ENCODE measurements around the gene TMEM41A. TPM values are rescaled to one million over a fixed set of nuclear protein-coding genes. Genes with fewer than 3 reads are reported as not detected.

Gene TMEM41A
- total and polyA plus RNA-seq, 7 donors: 6.5 to 16.6 (median 11.4) TPM

DNA sequence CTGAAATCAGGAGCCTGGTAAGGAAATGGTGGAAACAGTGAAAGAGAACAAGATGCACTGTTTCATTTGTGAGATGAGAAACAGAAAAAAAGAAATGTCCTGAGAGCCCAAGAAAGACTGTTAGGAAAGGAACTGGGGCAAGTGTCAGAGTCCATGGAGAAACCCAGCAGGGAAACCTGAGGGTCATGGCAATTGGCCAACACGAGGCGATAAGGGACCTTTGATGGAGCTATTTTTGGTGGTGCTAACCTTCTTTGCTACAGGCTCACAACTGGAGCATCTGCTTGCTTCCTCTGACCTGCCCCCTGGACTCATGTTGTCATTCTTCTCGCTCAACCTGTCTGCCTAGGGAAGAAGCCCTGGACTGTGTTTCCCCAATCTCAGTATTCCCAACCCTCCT lies 4.2 kb upstream of the TMEM41A start:
- Histone ChIP-seq H3K4me1 (peaks cover 3% of the 10 kb centered on the region), H3K36me3 (ENCODE audit: insufficient read depth in 1 of 2, low read depth in 1 of 2) (no peaks in the 10 kb centered on the region), H3K27me3 (ENCODE audit: insufficient read depth in 3 of 3, low read length in 2 of 3) (no peaks in the 10 kb centered on the region), H3K4me3 (no peak overlapping the region), H3K9me3 (no peaks in the 10 kb centered on the region), H3K27ac (no peak overlapping the region)
- no peak for TF ChIP-seq CTCF (IDR thresholded peaks at IDR 0.05)
- 71 to 78% (median 72%) methylated on average over 3 of the region's 3 CpGs for WGBS, 3 donors
- ATAC-seq (no peak), DNase-seq (no peak)
- intact Hi-C loops (cut with DNase I): no loop called here

DNA sequence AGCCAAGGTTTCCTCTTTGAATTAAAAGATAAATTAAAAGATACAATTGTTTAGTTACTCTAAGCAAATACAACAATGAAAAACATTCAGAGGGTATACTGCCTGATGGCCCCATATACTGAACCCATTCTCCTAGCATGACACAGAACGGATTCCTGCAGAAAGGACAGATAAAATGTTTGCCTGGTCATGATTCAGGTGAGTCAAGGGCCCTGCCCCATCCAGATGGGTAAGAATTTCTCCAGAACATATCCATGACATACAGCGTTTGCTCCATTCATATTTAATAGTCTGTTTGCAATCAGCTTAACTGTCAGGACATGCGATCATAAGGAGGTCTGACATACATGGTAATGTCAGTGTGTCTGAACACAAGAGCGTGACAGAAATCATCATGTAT lies 8.6 kb downstream of the TMEM41A start:
- WGBS, 3 donors: 91 to 93% (median 93%) methylated on average over 4 of the region's 4 CpGs
- Histone ChIP-seq H3K36me3 (ENCODE audit: insufficient read depth in 1 of 2, low read depth in 1 of 2) (peaks cover 6 to 99% of the 10 kb centered on the region in 2 donors), H3K4me3 (no peak overlapping the region), H3K27me3 (ENCODE audit: insufficient read depth in 3 of 3, low read length in 2 of 3) (no peaks in the 10 kb centered on the region), H3K27ac (no peak overlapping the region), H3K9me3 (no peaks in the 10 kb centered on the region), H3K4me1 (no peaks in the 10 kb centered on the region)
- no peak for TF ChIP-seq CTCF (IDR thresholded peaks at IDR 0.05)
- no peak for ATAC-seq
- no peak for DNase-seq
- intact Hi-C loops (cut with DNase I): no loop called here

DNA sequence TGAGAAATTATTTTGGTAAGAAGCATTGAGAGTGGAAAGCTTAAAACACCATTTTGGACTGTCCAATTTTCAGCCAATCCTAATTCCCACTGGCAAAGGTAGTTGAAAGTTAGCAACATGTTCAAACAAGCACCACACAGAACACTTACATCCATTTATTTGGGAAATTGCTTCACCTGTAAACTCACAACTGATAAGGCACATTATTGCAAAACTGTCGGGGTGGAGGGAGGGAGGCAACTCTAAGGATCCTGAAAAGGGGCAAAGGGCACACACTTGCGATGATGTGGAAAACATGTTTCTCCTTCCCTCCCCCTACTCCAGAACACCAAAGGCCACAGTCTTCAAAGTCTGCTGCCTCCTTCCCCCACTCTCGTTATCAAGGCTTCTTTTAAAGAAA lies 9.4 kb downstream of the TMEM41A start:
- no peak for DNase-seq
- no peak overlapping the region for H3K27ac ChIP-seq
- no peaks in the 10 kb centered on the region for H3K27me3 ChIP-seq (ENCODE audit: insufficient read depth in 3 of 3, low read length in 2 of 3)
- WGBS, 3 donors: 82 to 91% (median 88%) methylated on average over 3 of the region's 3 CpGs
- no peaks in the 10 kb centered on the region for H3K9me3 ChIP-seq
- intact Hi-C loops (cut with DNase I): no loop called here
- TF ChIP-seq CTCF (IDR thresholded peaks at IDR 0.05): no peak
- H3K4me1 ChIP-seq: no peaks in the 10 kb centered on the region
- H3K4me3 ChIP-seq: no peak overlapping the region
- H3K36me3 ChIP-seq (ENCODE audit: insufficient read depth in 1 of 2, low read depth in 1 of 2): peaks cover 6 to 99% of the 10 kb centered on the region in 2 donors
- no peak for ATAC-seq

- no peak for TF ChIP-seq CTCF (IDR thresholded peaks at IDR 0.05)
- no peaks in the 10 kb centered on the region for H3K4me1 ChIP-seq
- H3K27ac ChIP-seq: no peak overlapping the region
- no peaks in the 10 kb centered on the region for H3K9me3 ChIP-seq
- peaks cover 6 to 91% of the 10 kb centered on the region in 2 donors for H3K36me3 ChIP-seq (ENCODE audit: insufficient read depth in 1 of 2, low read depth in 1 of 2)
- intact Hi-C loops (cut with DNase I): no loop called here
- DNase-seq (no peak), ATAC-seq (no peak)
- WGBS, 3 donors: 87 to 97% (median 91%) methylated on average over 5 of the region's 5 CpGs
- H3K4me3 ChIP-seq: no peak overlapping the region
- H3K27me3 ChIP-seq (ENCODE audit: insufficient read depth in 3 of 3, low read length in 2 of 3): no peaks in the 10 kb centered on the region
Measured at GRCh38 chr3:185488465-185488864, 10.4 kb downstream of the TMEM41A start.

DNA sequence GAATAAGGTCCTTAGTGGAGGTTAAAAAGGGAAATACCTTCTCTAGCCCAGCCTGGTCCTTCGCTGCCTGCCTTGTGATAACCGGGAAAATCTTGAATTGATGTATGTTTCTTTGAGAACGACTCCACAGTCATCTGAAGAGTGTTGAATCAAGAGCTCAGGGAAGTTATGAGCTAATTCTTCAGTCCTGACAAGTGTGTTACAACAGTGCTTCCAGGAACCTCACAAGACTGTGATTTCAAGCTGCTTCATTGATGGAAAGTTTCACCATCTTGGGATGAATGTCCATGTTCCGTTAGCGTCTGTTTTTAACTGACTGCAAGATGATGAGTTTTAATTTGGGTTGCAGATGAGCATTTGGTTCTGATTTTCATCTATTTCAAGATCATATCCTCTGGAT lies 12.4 kb downstream of the TMEM41A start:
- no peaks in the 10 kb centered on the region for H3K9me3 ChIP-seq
- H3K27ac ChIP-seq: no peak overlapping the region
- intact Hi-C loops (cut with DNase I): no loop called here
- H3K36me3 ChIP-seq (ENCODE audit: insufficient read depth in 1 of 2, low read depth in 1 of 2): peaks cover 8 to 91% of the 10 kb centered on the region in 2 donors
- ATAC-seq (no peak), DNase-seq (no peak)
- TF ChIP-seq CTCF (IDR thresholded peaks at IDR 0.05): no peak
- 95 to 99% (median 96%) methylated on average over 5 of the region's 5 CpGs for WGBS, 3 donors
- H3K4me1 ChIP-seq: no peaks in the 10 kb centered on the region
- H3K27me3 ChIP-seq (ENCODE audit: insufficient read depth in 3 of 3, low read length in 2 of 3): no peaks in the 10 kb centered on the region
- H3K4me3 ChIP-seq: no peak overlapping the region

Data from psoas muscle (tissue), 8 donors.